Calu3 (cell line): ENCODE results near the gene LIPN. TPM values are rescaled to one million over a fixed set of nuclear protein-coding genes. Genes with fewer than 3 reads are reported as not detected.

Experiments
- BruUV-seq: library from RNA; stranded (reverse); fragments of 400-500 nt; replicated peaks from 2 replicates; lab custom pipeline; 2021; lab: Mats Ljungman, UMichigan
- CTCF ChIA-PET: fragments of 300-600 bp; sonication (Branson Sonifier 250); formaldehyde crosslinking; loops from one replicate; lab custom pipeline; 2022; ENCODE audit warnings: antibody characterized with exemption; lab: Charles Lee
- DNase-seq: peaks from one replicate; pipeline ENCODE4 v3.0.0; 2022
- H3K27ac Mint-ChIP-seq: one replicate; pipeline ENCODE4 v1.8.0; 2022; ENCODE audit warnings: mixed read lengths; ENCODE audit not compliant: unreplicated experiment
- H3K27me3 Mint-ChIP-seq: one replicate; pipeline ENCODE4 v1.8.0; 2022; ENCODE audit warnings: mixed read lengths; ENCODE audit not compliant: unreplicated experiment
- H3K36me3 Mint-ChIP-seq: one replicate; pipeline ENCODE4 v1.8.0; 2022; ENCODE audit warnings: mild to moderate bottlenecking, moderate library complexity, mixed read lengths; ENCODE audit not compliant: insufficient read depth, unreplicated experiment
- H3K4me1 Mint-ChIP-seq: one replicate; pipeline ENCODE4 v1.8.0; 2022; ENCODE audit warnings: mild to moderate bottlenecking, low read depth, mixed read lengths; ENCODE audit not compliant: unreplicated experiment
- H3K4me3 Mint-ChIP-seq: one replicate; pipeline ENCODE4 v1.8.0; 2022; ENCODE audit warnings: mild to moderate bottlenecking, low read depth, moderate library complexity, mixed read lengths; ENCODE audit not compliant: unreplicated experiment
- H3K9me3 Mint-ChIP-seq: one replicate; pipeline ENCODE4 v1.8.0; 2022; ENCODE audit warnings: low read depth, mixed read lengths; ENCODE audit not compliant: unreplicated experiment
- CTCF ChIP-seq: fragments of 200-600 bp; IDR thresholded peaks from one replicate; pipeline ENCODE4 v1.8.0; 2022; ENCODE audit warnings: antibody characterized with exemption; ENCODE audit not compliant: unreplicated experiment
- intact Hi-C: fragments of 100-400 bp; cut with micrococcal nuclease; formaldehyde crosslinking; loops from one replicate; pipeline ENCODE4 v1.10.0; 2022; ENCODE audit not compliant: unreplicated experiment
- total RNA-seq: library from RNA; stranded (reverse); gene quantifications from 2 replicates; pipeline ENCODE4 v1.2.3, GENCODE V29; 2022

Gene LIPN
- total RNA-seq, 1 experiment from 2014 or later = not detected

GRCh38 chr10:88728107-88728763 is 31.6 kb upstream of the LIPN start:
- Mint-ChIP-seq H3K4me3 (no peak overlapping the region), H3K36me3 (no peaks in the 10 kb centered on the region), H3K27ac (no peak overlapping the region), H3K4me1 (no peaks in the 10 kb centered on the region), H3K27me3 (peaks cover 17% of the 10 kb centered on the region), H3K9me3 (no peaks in the 10 kb centered on the region)
- no peak for DNase-seq
- BruUV-seq = no TSS peak
- intact Hi-C loops = no loop called here
- peak; percentile 15 for TF ChIP-seq CTCF
- CTCF ChIA-PET = interaction anchor here (1.1 kb wide), 1 partner anchor 157 kb away, joined by 3 read pairs; no protein-coding TSS in a partner anchor

- no TSS peak for BruUV-seq
- intact Hi-C loops = no loop called here
- peaks cover 17% of the 10 kb centered on the region for H3K27me3 Mint-ChIP-seq
- H3K4me1 Mint-ChIP-seq = no peaks in the 10 kb centered on the region
- TF ChIP-seq CTCF = no peak
- no peaks in the 10 kb centered on the region for H3K9me3 Mint-ChIP-seq
- H3K36me3 Mint-ChIP-seq = no peaks in the 10 kb centered on the region
- CTCF ChIA-PET = no interaction called here
- no peak for DNase-seq
- no peak overlapping the region for H3K27ac Mint-ChIP-seq
- H3K4me3 Mint-ChIP-seq = no peak overlapping the region
These were observed 29.0 kb upstream of the LIPN start for GRCh38 chr10:88730864-88731263.

- no peaks in the 10 kb centered on the region for H3K9me3 Mint-ChIP-seq
- TF ChIP-seq CTCF = no peak
- peak; percentile 6 for DNase-seq
- H3K27me3 Mint-ChIP-seq = peaks cover 17% of the 10 kb centered on the region
- H3K36me3 Mint-ChIP-seq = no peaks in the 10 kb centered on the region
- no peaks in the 10 kb centered on the region for H3K4me1 Mint-ChIP-seq
- CTCF ChIA-PET = no interaction called here
- BruUV-seq = no TSS peak
- intact Hi-C loops = no loop called here
- no peak overlapping the region for H3K27ac Mint-ChIP-seq
- no peak overlapping the region for H3K4me3 Mint-ChIP-seq
These were observed 28.5 kb upstream of the LIPN start for GRCh38 chr10:88731296-88731695.

- no peak for TF ChIP-seq CTCF
These were observed 26.6 kb upstream of the LIPN start for GRCh38 chr10:88733215-88733614.

More at GRCh38 chr10:88733215-88733614, 26.6 kb upstream of the LIPN start:
- H3K9me3 Mint-ChIP-seq = no peaks in the 10 kb centered on the region
- H3K4me3 Mint-ChIP-seq = no peak overlapping the region
- no peaks in the 10 kb centered on the region for H3K36me3 Mint-ChIP-seq
- H3K27me3 Mint-ChIP-seq = no peaks in the 10 kb centered on the region
- CTCF ChIA-PET = no interaction called here
- no peaks in the 10 kb centered on the region for H3K4me1 Mint-ChIP-seq
- BruUV-seq = no TSS peak
- no peak overlapping the region for H3K27ac Mint-ChIP-seq
- intact Hi-C loops = no loop called here
- no peak for DNase-seq
